NCI-H128 (cell line): ENCODE data around the gene SYNM.
"Not testable (repeated sequence)": the region's sequence is repeated elsewhere in the genome, so short reads cannot be mapped to it uniquely, and the experiment has no call there.

Source experiments
- DNase-seq: peaks from one replicate; lab custom pipeline; 2025; ENCODE audit not compliant: unreplicated experiment; lab: John Stamatoyannopoulos, UW

Gene SYNM

DNA sequence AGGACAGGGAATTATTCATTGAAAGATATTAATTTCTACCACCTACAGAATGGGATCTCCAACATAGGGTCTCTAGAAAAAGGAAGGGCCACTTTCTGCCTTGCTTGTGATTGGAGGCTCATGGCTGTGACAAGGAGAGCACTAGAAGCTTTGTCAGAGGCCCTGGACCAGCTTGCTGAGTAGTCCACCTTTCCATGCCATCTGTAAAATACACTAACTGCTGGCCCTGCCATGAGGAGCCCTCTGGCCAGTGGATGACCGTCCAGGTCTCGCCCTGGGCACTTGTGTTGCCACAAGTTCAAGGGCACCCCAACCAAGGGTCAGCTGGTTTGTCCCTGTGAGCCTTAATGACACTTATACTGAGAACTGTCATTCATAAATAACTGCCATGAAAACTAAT lies 1.6 kb upstream of the SYNM start:
- DNase-seq, result no peak

- no peak for DNase-seq
These were observed 848 bp downstream of the SYNM start for GRCh38 chr15:99105514-99106341.

GRCh38 chr15:99106417-99107220 lies 1.7 kb downstream of the SYNM start:
- DNase-seq, result no peak

DNA sequence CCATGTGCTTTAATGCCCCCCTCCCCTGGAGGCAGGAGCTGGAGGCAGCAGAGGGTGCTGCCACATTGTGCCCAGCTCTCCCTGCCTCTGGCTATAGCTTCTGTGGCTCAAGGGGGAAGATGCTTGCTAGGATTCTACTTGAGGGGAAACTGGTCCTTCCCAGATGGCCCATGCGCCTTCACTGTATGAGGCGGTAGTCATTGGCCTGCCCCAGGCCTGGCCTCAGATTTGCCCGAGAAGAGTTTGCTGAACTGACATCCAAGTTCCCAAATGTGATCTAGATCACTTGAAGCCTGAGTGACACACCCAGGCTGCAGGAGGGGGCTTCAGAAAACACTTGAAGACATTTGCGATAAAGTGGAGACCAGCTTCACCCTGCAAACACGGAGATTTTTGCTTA lies 4.1 kb downstream of the SYNM start:
- DNase-seq, result no peak

GRCh38 chr15:99109555-99110021 lies 4.7 kb downstream of the SYNM start:
- DNase-seq, result no peak

- DNase-seq, result no peak
These were observed 5.2 kb downstream of the SYNM start for GRCh38 chr15:99110093-99110492.

GRCh38 chr15:99110581-99111320 lies 5.9 kb downstream of the SYNM start:
- no peak for DNase-seq

DNA sequence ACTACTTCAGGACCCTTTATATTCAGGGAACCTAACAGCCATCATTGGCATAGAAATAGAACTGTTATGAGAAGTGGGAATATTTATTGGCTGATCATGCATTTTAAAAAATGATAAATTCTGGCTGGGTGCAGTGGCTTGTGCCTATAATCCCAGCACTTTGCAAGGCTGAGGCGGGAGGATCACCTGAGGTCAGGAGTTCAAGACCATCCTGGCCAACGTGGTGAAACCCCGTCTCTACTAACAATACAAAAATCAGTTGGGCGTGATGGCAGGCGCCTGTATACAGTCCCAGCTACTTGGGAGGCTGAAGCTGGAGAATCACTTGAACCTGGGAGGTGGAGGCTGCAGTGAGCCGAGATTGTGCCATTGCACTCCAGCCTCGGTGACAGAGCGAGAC lies 6.8 kb downstream of the SYNM start:
- not testable (repeated sequence) for DNase-seq

GRCh38 chr15:99113547-99114271 lies 8.8 kb downstream of the SYNM start:
- no peak for DNase-seq

DNA sequence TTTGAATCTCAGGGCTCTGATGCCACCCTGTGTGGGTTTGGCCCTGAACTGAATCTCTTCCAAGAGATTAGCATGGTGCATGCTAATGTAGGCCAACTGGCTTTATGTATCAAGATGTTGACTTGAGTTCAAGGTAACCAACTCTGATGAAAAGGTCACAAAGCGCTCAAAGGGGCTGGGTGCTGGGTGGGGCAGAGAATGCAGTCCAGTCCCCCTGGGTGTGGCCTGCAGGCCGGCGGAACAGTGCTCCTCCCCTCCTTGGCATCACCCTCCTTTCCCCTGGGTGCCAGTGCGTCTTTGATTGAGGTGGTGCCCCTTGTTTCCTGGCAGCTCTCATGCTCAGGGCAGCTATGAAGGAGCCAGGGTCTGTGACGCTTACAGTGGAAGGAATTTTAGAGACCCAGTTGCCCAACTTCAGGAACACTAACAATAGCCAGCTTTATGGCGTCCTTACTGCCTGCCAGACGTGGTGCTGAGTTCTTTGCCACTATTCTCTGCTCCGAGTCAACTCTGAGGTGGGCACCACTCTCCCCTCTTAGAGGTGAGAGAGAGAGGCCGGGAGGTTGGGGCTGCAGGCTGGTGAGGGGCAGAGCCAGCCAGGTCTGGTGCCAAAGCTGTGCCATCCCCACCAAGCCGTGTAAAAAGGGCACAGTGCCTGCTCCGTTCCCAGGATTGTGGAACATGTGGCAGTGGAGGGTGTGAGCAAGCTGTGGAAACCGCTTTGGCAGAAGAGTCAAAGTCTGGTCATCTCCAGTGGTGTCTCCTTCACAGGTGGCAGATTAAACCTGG lies 9.8 kb downstream of the SYNM start:
- no peak for DNase-seq

DNA sequence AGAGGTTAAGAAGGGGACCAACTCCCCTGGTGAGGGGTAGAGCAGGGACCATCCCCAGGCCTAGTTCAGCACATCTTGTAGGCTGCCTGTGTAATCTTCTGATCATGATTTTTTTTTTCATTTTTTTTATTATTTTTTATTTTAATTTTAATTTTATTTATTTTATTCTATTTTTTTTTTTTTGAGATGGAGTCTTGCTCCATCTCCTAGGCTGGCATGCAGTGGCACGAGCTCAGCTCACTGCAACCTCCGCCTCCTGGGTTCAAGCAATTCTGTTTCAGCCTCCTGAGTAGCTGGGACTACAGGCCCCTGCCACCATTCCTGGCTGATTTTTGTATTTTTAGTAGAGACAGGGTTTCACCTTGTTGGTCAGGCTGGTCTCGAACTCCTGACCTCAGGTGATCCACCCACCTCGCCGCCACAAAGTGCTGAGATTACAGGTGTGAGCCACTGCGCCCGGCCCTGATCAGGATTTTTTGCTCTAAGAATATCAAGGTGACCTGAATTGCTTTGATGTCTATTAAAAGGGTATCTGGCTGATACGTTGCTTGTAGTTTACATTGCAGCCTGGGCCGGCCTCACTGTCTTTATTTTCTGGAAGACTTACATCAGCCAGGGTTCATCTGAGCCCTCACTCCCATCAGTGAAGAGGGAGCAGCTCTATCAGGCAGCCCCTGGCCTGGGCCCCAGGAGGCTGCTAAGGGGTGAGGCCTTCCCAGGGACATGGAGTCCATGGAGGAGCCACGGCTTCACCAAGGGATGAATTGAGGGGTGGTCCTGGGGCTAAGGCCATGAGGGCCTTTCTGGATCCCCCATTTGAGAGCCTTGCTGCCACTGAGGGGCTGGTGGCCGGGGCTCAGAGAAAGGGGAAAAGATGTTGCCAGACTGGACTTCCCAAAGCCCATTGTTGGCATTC lies 10.7 kb downstream of the SYNM start:
- DNase-seq, result no peak

GRCh38 chr15:99117111-99117510 lies 12.2 kb downstream of the SYNM start:
- no peak for DNase-seq

- no peak for DNase-seq
These were observed 12.8 kb downstream of the SYNM start for GRCh38 chr15:99117563-99118257.

- no peak for DNase-seq
These were observed 13.4 kb downstream of the SYNM start for GRCh38 chr15:99118258-99118632.

- DNase-seq, result no peak
These were observed 14.1 kb downstream of the SYNM start for GRCh38 chr15:99118801-99119546.

GRCh38 chr15:99120050-99120777 lies 15.3 kb downstream of the SYNM start:
- DNase-seq, result no peak

- no peak for DNase-seq
These were observed 16.3 kb downstream of the SYNM start for GRCh38 chr15:99121207-99121606.
